Right cardiac atrium (tissue), 5 donors: ENCODE results near the gene CDX2. TPM values are rescaled to one million over a fixed set of nuclear protein-coding genes. Genes with fewer than 3 reads are reported as not detected.

ENCODE experiments used
- ATAC-seq, 2 donors: fragments of 200-7000 bp; cut with Tn5 transposase; one replicate each; pipeline versions ENCODE4 v1.8.0 to v1.9.1; 2020; ENCODE audit warnings: moderate library complexity in 2 of 2, mild to moderate bottlenecking in 1 of 2
- DNase-seq, 3 donors: peaks; one replicate each; pipeline ENCODE4 v3.0.0-alpha.2; 2020
- H3K27ac ChIP-seq: one replicate; pipeline ENCODE4 v1.5.1; 2013; ENCODE audit warnings: mild to moderate bottlenecking, low read length, control low read depth, moderate library complexity
- H3K27me3 ChIP-seq: one replicate; pipeline ENCODE4 v1.6.1; 2013; ENCODE audit not compliant: control insufficient read depth, insufficient read depth
- H3K4me1 ChIP-seq: one replicate; pipeline ENCODE4 v1.6.1; 2013; ENCODE audit warnings: low read length; ENCODE audit not compliant: control insufficient read depth, insufficient read depth
- H3K4me3 ChIP-seq: one replicate; pipeline ENCODE4 v1.5.1; 2013; ENCODE audit warnings: low read length, control low read depth
- H3K9me3 ChIP-seq: one replicate; pipeline ENCODE4 v1.6.1; 2013; ENCODE audit warnings: low read length; ENCODE audit not compliant: control insufficient read depth
- WGBS: extraction: QIAGEN DNeasy Blood & Tissue Kit; methylation state at CpG from one replicate; pipeline ENCODE4 v1.1.7; 2013; 5-methylcytosine and 5-hydroxymethylcytosine counted together
- intact Hi-C, 4 donors: fragments of 100-400 bp; cut with DNase I; formaldehyde crosslinking; loops; one replicate each; pipeline versions ENCODE4 v1.11.0 to v1.14.0; 2022 to 2023
- polyA plus RNA-seq: library from polyadenylated mRNA; stranded (reverse); fragments of 200-250 nt; gene quantifications from one replicate; pipeline ENCODE4 v1.2.3, GENCODE V29; 2013
- total RNA-seq, 4 donors: library from RNA; stranded (reverse); fragmentation: NEBNext Ultra II Directional; extraction: Animal tissue kit (Norgen Biotek cat#: 25700); gene quantifications; one replicate each; pipeline ENCODE4 v1.2.1, GENCODE V29; 2021
- donor health status: healthy with polysubstance abuse.
- donor health status: DM: no; HTN: yes; CAD: no.
- donor health status: DM: no; HTN: no; CAD: no.
- donor health status: DM: no; HTN: yes; CAD: no; lungs with severe emphysema.
- donor health status: DM: yes; HTN: yes; CAD: no.

CDX2 gene
- total and polyA plus RNA-seq, 5 donors, result not detected

DNA sequence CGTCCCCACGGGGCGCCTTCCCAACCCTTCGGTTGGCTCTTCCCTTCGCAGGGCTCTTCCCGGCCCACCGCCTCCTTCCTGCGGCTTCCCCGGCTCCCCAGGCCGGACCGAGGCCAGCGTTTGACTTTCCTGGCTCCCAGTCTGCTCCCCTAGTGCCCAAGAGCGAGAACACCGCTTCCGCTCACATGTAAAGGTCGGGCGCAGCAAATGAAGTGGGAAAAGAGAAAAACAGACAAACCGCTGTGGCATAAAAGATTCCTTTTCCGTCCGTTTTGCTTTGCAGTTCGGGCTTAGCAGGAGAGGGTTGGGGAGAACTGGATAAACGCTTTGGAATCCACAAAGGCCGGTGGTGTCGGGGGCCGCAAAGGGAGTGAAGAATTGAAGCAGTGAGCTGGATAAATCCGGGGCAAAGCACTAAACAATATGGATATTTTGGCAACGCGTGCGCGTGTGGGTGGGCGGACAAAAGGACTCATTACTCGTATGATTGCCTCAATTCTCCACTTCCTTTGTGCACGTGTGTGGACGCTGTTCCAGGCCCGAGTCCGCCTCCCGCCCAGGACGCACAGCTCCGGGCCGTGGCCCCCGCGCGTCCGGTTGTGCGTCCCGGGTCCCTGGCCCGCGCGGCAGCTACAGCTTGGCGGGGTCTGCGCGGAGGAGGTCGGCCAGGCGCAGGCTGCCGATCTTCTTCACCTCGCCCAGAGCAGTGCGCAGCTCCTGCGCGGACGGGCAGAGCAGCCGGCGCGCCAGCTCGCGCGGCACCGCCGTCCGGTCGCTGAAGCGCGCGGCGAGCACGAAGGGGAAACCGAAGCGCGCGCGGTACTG is 8.6 kb upstream of the CDX2 start:
- Histone ChIP-seq H3K27ac (no peak overlapping the region), H3K27me3 (peaks cover 10% of the 10 kb centered on the region), H3K4me1 (no peaks in the 10 kb centered on the region), H3K4me3 (no peak overlapping the region), H3K9me3 (no peaks in the 10 kb centered on the region)
- intact Hi-C loops, result no loop called here
- 2% methylated on average over 80 of the region's 80 CpGs for WGBS
- peak in 1 of 2 donors; percentile 13 for ATAC-seq
- no peak for DNase-seq

DNA sequence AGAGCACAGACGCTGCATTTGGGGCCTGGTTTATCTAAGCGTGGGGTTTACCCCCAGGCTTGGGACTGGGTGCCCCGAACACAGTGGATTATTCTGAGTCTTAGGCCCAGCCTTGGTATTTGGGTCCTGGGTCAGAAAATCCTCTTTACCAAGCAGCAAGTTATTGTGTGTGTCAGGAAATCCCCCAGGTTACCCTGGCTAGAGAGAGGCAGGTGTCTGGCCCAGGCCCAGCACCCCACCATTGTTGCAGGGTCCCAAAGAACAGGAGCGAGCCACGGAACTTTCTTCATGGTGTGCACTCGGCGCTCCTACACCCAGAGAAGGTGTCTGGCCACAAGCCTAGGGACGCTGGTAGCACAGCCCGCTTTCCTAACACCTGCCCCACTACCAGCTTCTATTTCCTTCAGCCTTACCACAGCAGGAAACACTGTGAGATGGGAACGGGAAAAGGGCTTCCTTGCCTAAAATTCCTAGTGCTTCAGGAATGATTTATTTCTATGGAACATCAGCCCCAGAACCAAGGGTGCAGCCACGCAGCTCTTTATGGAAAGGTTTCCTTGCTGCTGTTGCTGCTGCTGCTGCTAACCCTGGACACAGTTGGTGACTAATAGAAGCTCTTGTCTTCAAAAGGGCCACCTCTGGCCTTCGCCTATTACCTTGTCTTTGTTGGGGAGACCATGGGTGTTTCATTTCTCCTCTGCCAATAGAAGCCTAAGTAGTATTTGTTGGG is 7.4 kb upstream of the CDX2 start:
- Histone ChIP-seq H3K9me3 (no peaks in the 10 kb centered on the region), H3K27me3 (peaks cover 10% of the 10 kb centered on the region), H3K4me1 (no peaks in the 10 kb centered on the region), H3K27ac (no peak overlapping the region), H3K4me3 (no peak overlapping the region)
- 11% methylated on average over 12 of the region's 12 CpGs for whole genome bisulfite sequencing
- DNase-seq, result no peak
- no peak for ATAC-seq
- intact Hi-C loops, result no loop called here

DNA sequence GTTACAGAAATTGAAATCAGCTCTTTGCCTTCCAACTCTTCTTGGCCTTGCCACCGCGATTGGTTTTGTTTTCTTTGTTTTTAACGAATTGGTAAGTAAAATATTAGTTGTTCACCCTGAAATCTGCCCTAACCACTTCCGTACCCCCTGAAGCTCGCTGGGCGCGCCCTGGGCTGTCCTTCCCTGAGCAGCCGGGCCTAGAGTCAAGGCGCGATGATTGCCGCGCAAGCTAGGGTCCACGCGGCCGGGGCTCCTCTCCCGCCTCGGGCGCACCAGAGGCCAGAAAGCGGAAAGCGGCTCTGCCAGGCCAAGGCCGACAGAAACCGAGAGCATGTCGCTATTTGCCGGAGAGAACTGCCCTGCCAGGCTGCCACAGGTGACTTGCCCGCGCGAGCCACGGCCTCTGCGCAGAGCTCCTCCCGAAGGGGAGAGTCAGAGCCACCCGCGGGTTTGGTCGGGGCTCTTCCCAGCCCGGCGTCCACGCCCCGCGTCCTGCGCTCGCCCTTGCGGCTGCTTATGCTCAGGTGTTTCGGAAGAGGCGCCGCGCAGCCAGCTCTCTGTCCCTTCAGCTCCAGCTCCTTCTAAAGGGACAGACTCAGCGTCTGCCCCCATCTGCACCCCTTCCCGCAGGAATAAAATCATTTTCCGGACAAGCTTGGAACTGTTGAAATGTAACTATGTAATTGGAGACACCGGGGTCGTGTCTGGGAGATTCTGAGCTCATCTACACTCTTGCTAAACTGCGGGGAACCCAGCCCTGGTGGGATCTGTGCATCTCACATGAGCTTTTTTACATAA is 6.6 kb upstream of the CDX2 start:
- H3K9me3 ChIP-seq, result no peaks in the 10 kb centered on the region
- no peak overlapping the region for H3K27ac ChIP-seq
- H3K4me1 ChIP-seq, result no peaks in the 10 kb centered on the region
- WGBS, result 3% methylated on average over 51 of the region's 51 CpGs
- ATAC-seq (no peak), DNase-seq (no peak)
- H3K4me3 ChIP-seq, result no peak overlapping the region
- H3K27me3 ChIP-seq, result peaks cover 10% of the 10 kb centered on the region
- intact Hi-C loops, result no loop called here

DNA sequence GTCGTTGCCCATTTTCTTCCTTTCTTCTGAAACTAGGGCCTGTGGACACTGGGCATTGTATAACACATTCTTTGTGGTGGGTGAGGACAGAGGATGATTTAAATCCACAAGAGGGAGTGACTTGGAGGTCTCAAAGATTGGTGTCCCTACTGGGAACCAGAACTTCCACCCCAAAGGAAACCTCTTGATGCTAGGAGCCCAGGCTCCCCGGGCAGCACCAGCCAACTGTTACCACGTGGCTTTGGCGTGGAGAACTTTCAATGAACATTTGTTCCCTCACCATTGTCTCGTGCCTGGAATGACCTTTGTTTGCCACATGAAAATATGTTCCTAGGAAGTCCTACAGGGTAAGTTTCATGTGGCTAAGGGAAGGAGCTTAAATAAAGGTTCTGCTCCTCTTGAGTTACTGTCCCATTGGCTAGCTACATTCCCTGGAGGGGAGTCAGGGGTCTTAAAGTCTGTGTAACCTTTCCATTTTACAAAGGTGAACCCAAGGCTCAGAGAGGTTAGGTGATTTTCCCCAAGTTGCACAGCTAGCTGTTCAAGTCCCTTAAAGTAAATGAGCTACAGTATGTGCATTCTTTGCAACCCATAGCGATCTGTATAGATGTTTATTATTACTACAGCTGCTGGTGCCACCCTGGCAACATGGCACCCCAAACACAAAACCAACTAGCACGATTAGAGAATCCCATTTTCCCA is 5.0 kb upstream of the CDX2 start:
- no peak for DNase-seq
- no peaks in the 10 kb centered on the region for H3K4me1 ChIP-seq
- no peak overlapping the region for H3K4me3 ChIP-seq
- H3K27ac ChIP-seq, result no peak overlapping the region
- intact Hi-C loops, result no loop called here
- H3K27me3 ChIP-seq, result peaks cover 9% of the 10 kb centered on the region
- WGBS, result 12% methylated on average over 7 of the region's 7 CpGs
- no peaks in the 10 kb centered on the region for H3K9me3 ChIP-seq
- no peak for ATAC-seq

DNA sequence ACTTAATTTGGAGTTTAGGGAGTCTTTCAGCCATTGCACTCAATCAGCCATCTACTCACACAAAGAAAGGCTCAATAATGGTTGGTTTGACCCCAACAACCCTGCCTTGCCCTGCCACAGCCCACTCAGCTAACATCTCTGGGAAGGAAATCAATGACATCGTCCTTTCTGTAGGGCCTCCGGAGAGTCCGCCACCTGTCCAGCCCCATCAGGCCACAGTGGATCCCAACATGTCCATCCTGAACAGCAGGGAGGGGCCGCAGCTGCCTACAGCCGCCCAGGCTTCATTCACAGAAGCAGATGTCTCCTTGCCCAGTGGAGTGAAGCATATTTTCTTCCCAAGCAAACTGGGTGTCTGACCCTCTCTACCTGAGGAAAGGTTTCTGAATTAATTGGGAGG is 4.2 kb upstream of the CDX2 start:
- 30% methylated on average over 5 of the region's 5 CpGs for WGBS
- Histone ChIP-seq H3K27ac (no peak overlapping the region), H3K4me1 (peaks cover 4% of the 10 kb centered on the region), H3K9me3 (no peaks in the 10 kb centered on the region), H3K27me3 (peaks cover 4% of the 10 kb centered on the region), H3K4me3 (no peak overlapping the region)
- intact Hi-C loops, result no loop called here
- ATAC-seq, result no peak
- no peak for DNase-seq

DNA sequence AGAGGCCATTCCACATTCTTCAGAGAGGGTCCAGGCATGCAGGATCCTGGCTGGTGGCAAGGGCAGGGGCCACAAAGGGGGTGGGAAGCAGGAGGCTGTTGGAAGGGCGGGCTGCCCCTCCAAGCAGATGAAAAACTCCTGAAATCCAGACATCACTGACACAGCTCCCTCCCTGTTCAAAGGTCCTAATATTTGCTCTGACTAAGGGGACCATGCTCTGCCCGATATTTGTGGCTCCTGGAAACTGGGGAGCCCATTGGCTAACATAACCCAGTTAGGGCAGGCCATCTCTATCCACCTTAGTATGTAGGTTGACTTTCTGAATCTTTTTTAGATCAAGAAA is 3.3 kb upstream of the CDX2 start:
- WGBS, result 67% methylated on average over 2 of the region's 2 CpGs
- Histone ChIP-seq H3K9me3 (no peaks in the 10 kb centered on the region), H3K27ac (no peak overlapping the region), H3K4me1 (peaks cover 4% of the 10 kb centered on the region), H3K4me3 (no peak overlapping the region), H3K27me3 (peaks cover 4% of the 10 kb centered on the region)
- DNase-seq (no peak), ATAC-seq (no peak)
- intact Hi-C loops, result no loop called here

DNA sequence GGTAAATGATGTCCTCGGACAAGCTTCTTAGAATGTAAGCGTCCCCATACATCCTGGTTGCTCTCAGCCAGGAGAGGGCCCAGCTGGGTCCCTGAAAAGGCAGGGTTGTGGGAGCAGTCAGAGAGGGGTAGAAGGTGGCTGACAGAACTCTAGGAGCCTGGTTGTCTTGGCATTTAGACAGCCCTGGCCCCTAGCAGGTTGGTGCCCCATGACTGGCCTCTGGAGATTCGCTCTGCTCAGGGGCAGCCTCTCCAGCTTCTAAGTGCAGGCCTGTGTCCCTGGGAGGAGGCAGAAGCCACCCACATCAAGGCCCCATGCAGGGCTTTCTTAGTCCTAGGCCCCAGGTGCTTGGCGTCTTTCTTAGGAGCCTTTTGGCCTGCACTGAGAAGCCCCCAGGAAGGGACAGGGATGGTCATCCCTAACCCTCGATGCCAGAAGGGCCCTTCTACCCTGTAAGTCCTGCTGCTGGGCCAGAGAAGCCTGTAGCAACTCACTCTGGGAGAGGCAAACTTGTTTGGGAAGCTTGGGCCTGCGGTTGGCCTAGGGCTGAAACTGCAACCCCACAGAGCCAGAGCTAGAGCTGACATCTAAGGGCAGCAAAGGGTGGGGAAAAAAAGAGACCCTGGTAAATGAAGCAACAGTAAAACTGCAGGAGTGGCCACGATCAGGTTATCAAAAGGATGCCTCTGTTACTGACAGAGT is 2.8 kb upstream of the CDX2 start:
- H3K27me3 ChIP-seq, result peaks cover 4% of the 10 kb centered on the region
- WGBS, result 56% methylated on average over 7 of the region's 7 CpGs

DNA sequence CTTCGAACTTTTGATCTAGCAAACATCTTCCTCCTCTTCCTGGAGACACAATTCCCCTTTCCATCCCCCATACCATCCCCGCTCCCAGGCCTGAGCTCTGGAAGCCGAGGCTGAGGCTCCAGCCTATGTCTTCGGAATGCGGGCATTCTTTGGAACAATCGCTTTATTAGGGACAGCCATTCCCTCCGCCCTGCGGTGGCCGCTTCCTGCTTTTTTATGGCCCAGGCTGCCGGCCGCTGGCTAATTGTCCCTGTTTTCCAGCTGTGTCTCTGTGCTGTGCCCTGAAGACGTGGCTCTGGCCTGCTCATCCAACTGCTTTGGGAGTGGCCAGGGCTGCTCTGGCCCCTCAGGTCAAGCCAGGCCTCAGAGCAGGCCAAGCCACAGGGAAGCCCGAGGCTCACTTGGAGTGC is 2.1 kb upstream of the CDX2 start:
- WGBS, result 43% methylated on average over 13 of the region's 13 CpGs
- intact Hi-C loops, result no loop called here

More for the DNA sequence above, 2.8 kb upstream of the CDX2 start:
- Histone ChIP-seq H3K9me3 (no peaks in the 10 kb centered on the region), H3K27ac (no peak overlapping the region), H3K4me1 (peaks cover 4% of the 10 kb centered on the region), H3K4me3 (no peak overlapping the region)
- no peak for DNase-seq
- intact Hi-C loops, result no loop called here
- ATAC-seq, result no peak

DNA sequence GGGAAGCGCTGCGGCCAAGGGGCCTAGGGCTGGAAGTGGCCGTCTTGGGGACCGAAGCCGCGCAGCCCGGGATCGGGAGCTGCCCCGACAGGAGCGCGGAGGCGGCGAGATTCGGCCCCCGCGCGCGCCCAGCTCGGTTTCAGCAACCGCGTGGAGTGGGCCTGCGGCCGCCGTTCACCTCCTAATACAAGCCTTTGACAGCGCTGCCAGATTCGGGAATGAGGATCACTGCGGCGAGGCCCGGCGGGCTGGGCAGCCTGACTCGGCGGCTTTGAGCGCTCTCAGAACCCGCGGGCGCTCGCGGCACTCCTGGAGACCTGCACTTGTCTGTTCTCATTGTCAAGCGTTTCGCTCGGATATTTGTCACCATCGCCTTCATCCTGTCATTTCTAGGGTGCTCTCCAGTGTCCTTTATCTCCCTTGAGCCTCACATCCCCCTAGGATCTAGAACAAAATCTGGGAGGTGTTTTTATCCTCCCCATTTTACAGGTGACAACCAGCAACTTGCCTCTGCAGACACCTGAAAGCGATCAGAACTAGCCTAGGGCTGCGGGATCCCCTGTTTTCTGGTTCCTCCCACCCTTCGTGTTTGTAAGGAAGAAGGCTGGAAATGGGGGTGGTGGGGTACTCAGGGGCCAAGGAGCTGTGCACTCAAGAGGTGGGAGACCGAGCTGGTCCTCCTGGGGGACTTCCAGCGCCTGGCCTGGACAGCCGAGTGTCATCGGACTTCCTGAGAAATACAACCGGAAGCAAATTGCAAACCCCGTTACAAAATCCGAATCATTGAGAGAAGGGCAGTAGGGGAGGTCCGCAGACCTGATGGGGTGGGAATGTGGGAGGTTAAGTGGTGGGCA is 1.5 kb upstream of the CDX2 start:
- ATAC-seq (no peak), DNase-seq (no peak)
- H3K4me3 ChIP-seq, result no peak overlapping the region
- H3K4me1 ChIP-seq, result peaks cover 4% of the 10 kb centered on the region
- H3K27ac ChIP-seq, result no peak overlapping the region
- intact Hi-C loops, result no loop called here
- WGBS, result 5% methylated on average over 53 of the region's 53 CpGs
- H3K9me3 ChIP-seq, result no peaks in the 10 kb centered on the region
- no peaks in the 10 kb centered on the region for H3K27me3 ChIP-seq

More for the DNA sequence above, 2.1 kb upstream of the CDX2 start:
- H3K9me3 ChIP-seq, result no peaks in the 10 kb centered on the region
- ATAC-seq, result no peak
- H3K4me1 ChIP-seq, result peaks cover 4% of the 10 kb centered on the region
- no peaks in the 10 kb centered on the region for H3K27me3 ChIP-seq
- DNase-seq, result no peak
- H3K4me3 ChIP-seq, result no peak overlapping the region
- H3K27ac ChIP-seq, result no peak overlapping the region

DNA sequence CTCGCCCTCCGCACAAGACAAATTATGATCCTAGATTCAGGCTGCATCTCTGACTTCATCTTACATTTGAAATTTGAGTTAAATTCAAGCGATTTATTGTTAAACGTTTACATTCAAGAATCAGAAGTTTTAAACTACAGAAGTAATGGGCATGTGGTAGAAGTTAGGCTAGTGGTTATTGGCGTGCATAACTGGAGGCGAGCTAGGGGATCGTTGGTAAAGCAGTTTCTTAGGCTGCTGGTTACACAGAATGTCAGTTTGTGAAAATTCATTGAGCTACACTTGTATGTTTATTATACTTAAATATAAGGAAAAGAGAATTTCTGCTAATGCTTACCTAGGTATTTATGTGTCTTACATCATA is 733 bp upstream of the CDX2 start:
- Histone ChIP-seq H3K9me3 (no peaks in the 10 kb centered on the region), H3K4me3 (no peak overlapping the region), H3K4me1 (peaks cover 4% of the 10 kb centered on the region), H3K27ac (no peak overlapping the region), H3K27me3 (no peaks in the 10 kb centered on the region)
- DNase-seq, result no peak
- ATAC-seq, result no peak
- WGBS, result 9% methylated on average over 7 of the region's 7 CpGs
- intact Hi-C loops, result no loop called here
